GM19372 (cell line): ENCODE measurements around the gene KLHL21.

Experiments
- ATAC-seq: cut with Tn5 transposase; IDR thresholded peaks from one replicate; pipeline ENCODE4 v1.9.1; 2021; ENCODE audit warnings: mild to moderate bottlenecking, low read depth, moderate library complexity; ENCODE audit not compliant: unreplicated experiment

KLHL21 gene

GRCh38 chr1:6586404-6586816, 16.3 kb downstream of the KLHL21 start:
- ATAC-seq, result no peak

DNA sequence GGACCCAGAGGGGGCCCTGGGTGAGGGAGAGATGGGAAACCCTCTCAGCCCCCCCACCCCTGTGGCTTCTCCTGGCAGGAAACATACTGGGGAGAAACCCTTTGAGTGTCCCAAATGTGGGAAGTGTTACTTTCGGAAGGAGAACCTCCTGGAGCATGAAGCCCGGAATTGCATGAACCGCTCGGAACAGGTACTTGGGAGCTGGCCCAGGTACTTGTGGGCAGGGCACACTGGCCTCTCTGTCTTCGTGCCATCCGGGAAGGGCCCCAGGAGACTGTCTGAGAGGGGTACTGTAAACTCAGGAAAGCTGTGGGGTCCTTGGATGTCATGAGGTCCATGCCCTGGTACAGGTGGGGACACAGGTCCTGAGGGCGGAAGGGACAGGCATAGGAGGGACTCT, 16.8 kb downstream of the KLHL21 start:
- ATAC-seq, result no peak

DNA sequence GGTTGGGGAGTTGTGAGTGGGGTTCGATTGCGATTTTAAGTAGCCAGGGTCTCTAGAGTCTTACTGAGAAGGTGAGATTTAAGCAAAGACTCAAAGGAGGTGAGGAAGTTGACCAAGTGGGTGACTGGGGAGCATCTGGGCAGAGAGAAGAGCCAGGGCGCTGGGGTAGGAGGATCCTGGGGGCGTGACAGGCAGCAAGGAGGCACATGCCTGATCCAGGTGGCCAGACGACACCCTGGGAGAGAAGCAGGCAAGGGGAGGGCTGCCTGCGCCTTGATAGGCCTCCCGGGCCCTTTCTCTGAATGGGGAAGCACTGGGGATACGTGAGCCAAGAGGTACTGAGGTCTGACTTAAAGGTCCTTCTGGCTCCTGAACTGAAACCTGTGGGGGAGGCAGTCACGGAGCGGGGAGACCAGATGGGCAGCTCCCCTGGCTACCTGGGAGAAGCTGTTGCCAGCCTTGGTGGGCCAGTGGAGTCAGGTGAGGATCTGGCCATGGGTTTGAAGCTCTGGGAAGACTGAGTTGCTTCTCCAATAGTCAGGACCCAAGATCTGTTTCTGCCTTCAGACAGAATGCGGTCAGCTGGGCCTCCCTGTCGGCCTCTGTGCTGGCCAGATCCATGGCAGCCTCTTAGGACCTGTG, 17.5 kb downstream of the KLHL21 start:
- ATAC-seq, result no peak

GRCh38 chr1:6584126-6585080, 18.3 kb downstream of the KLHL21 start:
- ATAC-seq, result no peak

DNA sequence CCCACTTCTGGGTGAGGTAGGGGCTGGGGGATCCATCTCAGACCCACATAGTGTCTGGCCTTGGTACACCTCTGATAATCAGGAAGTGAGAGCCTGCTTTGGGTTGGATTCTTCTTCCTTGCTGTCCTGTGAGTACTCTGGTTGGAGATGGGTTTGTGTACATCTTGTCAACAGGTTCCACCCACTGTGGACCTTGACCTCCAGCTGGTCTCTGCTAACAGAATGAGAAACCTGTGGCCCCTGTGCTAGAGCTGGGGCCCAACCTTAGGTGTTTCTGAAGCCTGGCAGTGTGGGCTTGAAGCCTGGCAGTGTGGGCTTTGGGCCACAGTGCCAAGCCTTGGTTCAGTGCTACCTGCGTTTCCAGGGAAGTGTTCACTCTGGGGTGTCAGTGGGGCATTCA, 20.3 kb downstream of the KLHL21 start:
- no peak for ATAC-seq

GRCh38 chr1:6581561-6582305, 20.9 kb downstream of the KLHL21 start:
- no peak for ATAC-seq

DNA sequence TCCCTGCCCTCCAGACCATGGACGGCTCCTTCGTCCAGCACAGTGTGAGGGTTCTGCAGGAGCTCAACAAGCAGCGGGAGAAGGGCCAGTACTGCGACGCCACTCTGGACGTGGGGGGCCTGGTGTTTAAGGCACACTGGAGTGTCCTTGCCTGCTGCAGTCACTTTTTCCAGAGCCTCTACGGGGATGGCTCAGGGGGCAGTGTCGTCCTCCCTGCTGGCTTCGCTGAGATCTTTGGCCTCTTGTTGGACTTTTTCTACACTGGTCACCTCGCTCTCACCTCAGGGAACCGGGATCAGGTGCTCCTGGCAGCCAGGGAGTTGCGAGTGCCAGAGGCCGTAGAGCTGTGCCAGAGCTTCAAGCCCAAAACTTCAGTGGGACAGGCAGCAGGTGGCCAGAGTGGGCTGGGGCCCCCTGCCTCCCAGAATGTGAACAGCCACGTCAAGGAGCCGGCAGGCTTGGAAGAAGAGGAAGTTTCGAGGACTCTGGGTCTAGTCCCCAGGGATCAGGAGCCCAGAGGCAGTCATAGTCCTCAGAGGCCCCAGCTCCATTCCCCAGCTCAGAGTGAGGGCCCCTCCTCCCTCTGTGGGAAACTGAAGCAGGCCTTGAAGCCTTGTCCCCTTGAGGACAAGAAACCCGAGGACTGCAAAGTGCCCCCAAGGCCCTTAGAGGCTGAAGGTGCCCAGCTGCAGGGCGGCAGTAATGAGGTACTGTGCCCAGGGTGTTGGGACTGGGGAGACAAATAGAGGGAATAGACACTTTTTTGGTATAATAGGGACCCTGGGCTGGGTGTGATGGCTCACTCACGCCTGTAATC, 21.9 kb downstream of the KLHL21 start:
- no peak for ATAC-seq

DNA sequence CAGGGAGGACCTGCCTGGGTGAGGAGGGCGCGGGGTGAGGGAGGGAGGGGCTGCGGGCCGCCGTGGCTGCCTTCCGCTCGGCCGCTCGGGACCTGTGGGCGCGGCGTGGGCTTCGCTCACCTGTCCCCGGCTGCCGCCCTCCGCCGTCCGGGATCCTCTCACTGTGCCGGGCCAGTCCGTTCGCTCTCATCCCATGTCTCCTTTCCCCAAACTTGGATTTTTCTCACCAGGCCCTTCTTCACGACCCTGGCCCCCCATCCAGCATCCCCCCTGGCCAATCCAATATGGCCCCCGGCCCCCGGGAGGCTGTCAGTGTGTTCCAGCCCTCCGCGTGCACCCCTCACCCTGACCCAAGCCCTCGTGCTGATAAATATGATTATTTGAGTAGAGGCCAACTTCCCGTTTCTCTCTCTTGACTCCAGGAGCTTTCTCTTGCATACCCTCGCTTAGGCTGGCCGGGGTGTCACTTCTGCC, 22.5 kb downstream of the KLHL21 start:
- peak; percentile 2 for ATAC-seq

GRCh38 chr1:6579374-6580118, 23.1 kb downstream of the KLHL21 start, which contains the start of gene ZBTB48:
ZBTB48 (plus strand) TSS chr1:6579994; CDS start chr1:6580610, 616 bp downstream.
- peak; percentile 97 for ATAC-seq

GRCh38 chr1:6578624-6579373, 23.9 kb downstream of the KLHL21 start:
- no peak for ATAC-seq

GRCh38 chr1:6577831-6578525, 24.7 kb downstream of the KLHL21 start:
- ATAC-seq, result no peak

GRCh38 chr1:6574818-6575217, 27.9 kb downstream of the KLHL21 start:
- no peak for ATAC-seq

GRCh38 chr1:6574025-6574620, 28.5 kb downstream of the KLHL21 start:
- no peak for ATAC-seq

DNA sequence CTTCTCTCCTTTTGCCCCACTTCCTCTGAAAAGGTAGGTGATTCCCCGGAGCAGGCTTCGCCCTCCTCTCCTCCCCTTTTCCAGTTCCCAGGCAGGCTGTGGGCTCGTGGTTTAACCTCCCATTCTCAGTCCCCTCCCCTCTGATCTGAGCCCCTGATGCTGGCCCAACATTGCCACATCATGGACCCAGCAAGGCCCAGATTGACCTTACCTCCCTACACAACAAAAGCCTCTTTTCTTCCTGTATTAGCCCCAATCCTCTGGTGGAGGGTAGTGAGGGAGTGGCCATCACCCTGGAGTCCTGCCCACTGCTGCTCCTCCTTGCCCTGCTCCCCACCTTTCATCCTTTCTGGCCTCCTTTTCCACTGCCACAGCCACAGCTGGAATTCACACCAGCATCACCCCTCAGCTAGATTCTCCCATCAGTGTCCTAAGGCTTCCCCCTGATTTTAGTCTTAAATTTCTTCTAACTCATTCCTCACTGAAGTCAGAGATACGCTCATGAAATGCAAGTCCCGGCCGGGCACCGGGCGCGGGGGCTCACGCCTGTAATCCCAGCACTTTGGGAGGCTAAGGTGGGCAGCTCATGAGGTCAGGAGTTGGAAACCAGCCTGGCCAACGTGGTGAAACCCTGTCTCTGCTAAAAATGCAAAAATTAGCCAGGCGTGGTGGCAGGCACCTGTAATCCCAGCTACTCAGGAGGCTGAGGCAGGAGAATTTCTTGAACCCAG, 29.9 kb downstream of the KLHL21 start:
- ATAC-seq, result no peak

GRCh38 chr1:6570987-6571386, 31.7 kb downstream of the KLHL21 start:
- ATAC-seq, result no peak

DNA sequence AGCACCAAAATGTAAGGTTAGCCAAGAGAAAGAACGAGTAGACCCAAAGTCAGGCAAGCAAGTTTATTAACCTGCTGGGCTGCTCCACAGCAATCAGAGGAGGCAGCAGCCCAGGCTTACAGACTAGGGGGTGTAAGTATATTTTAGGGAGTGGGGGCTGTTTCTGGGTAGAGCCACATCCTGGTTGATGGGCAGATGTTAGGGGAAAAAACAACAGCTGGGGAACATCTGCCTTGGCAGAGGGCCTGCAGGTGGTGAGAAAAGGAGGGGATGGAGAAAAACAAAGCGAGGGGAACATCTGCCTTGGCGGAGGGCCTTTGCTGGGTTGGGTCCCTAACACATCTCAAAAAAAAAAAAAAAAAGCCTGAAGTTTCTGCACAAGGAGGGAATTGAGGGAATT, 32.6 kb downstream of the KLHL21 start:
- ATAC-seq, result no peak

DNA sequence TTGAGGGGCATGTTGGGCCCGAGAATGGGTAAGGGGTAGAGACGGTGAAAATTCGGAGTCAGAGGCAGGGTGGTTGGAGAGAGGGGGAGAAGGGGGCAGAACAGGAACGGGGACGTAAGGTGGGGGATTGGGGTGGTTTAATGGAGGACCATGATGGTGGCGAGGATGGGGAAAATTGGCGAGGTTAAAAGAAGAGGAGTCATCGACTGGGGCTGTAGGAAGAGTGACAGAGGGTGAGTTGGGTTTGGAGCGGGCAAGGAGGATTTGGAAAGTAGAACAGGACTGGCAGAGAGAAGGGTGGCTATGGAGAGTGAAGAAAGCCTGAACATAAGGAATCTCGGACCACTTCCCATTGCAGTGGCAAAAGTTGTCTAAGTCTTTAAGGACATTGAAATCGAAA, 33.6 kb downstream of the KLHL21 start:
- no peak for ATAC-seq
